Cardiac muscle cell (in vitro differentiated cells and primary cell): ENCODE data around the gene PIP5K1C. TPM values are rescaled to one million over a fixed set of nuclear protein-coding genes. Genes with fewer than 3 reads are reported as not detected.

Experiments
- DNase-seq, 2 donors: peaks; one replicate each; pipeline versions ENCODE4 v3.0.0 to v3.0.0-alpha.2; 2010 to 2017; ENCODE audit warnings: low read depth in 1 of 2, low spot score in 1 of 2
- H3K27ac ChIP-seq: fragments of 200-600 bp; sonication (generic); 2 replicates; pipeline ENCODE4 v1.5.1; 2016
- H3K27me3 ChIP-seq: fragments of 200-600 bp; sonication (generic); 2 replicates; pipeline ENCODE4 v1.6.0; 2016; ENCODE audit warnings: control low read depth
- H3K36me3 ChIP-seq: fragments of 200-600 bp; sonication (generic); 2 replicates; pipeline ENCODE4 v1.5.1; 2016; ENCODE audit warnings: control low read depth
- H3K4me1 ChIP-seq: fragments of 200-600 bp; sonication (generic); 2 replicates; pipeline ENCODE4 v1.8.1; 2017; ENCODE audit warnings: low read depth, mild to moderate bottlenecking, mixed run types
- H3K4me3 ChIP-seq: fragments of 200-600 bp; sonication (generic); 2 replicates; pipeline ENCODE4 v1.5.1; 2016; ENCODE audit warnings: mild to moderate bottlenecking
- H3K9me3 ChIP-seq: fragments of 200-600 bp; sonication (generic); 2 replicates; pipeline ENCODE4 v1.5.1; 2017; ENCODE audit warnings: low read depth, mild to moderate bottlenecking, control low read depth
- polyA plus RNA-seq: library from polyadenylated mRNA; unstranded; fragments of >200 nt; fragmentation: Nextera tagmentation; extraction: Ambion mirVana; gene quantifications from 2 replicates; pipeline ENCODE4 v1.2.1, GENCODE V29; 2016
- total RNA-seq: library from RNA; depleted of rRNA; stranded (reverse); fragments of >200 nt; gene quantifications from 2 replicates; pipeline ENCODE4 v1.2.3, GENCODE V29; 2016
- TF ChIP-seq, protein P1 (sequence below): IDR thresholded peaks from 2 replicates; pipeline ENCODE4 v1.5.1; 2012; ENCODE audit warnings: low read depth, mild to moderate bottlenecking, low read length

PIP5K1C gene
- total and polyA plus RNA-seq, 2 experiments from 2014 or later: 21.0 to 28.4 TPM

GRCh38 chr19:3721131-3721886, 21.0 kb upstream of the PIP5K1C start:
- H3K4me3 ChIP-seq: peak overlapping the region; percentile 21
- DNase-seq: peak; percentile 90 to 93
- H3K36me3 ChIP-seq: no peaks in the 10 kb centered on the region

DNA sequence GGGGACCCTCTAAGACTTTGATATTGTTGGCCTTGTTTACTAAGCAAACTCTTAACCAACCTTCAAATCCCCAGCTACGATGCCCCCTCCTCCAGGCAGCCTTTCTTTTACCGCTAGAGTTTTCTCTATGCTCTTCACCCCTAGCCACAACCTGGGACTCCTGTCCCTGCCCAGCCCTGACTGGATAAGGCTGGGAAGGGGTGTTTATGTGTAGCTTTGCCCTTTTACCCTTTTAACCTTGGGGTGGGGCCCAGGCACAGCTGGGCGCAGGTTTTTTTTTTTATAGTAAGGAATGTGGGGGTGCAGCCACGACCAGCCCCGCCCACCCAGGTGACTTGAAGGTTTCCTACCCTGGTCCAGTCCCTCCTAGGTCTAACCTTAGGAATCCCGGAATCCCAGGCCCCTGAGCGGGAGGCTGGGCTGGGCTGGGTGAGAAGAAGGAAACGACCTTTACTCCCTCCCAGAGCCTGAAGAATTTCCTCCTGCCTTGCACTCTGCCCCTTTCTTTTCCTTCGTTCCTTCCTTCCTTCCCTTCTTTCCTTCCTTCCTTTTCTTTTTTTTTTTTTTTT, 20.2 kb upstream of the PIP5K1C start:
- H3K4me3 ChIP-seq: no peak overlapping the region
- H3K27me3 ChIP-seq: peaks cover 19% of the 10 kb centered on the region
- H3K27ac ChIP-seq: no peak overlapping the region
- DNase-seq: no peak
- H3K36me3 ChIP-seq: no peaks in the 10 kb centered on the region
- TF ChIP-seq, protein P1, sequence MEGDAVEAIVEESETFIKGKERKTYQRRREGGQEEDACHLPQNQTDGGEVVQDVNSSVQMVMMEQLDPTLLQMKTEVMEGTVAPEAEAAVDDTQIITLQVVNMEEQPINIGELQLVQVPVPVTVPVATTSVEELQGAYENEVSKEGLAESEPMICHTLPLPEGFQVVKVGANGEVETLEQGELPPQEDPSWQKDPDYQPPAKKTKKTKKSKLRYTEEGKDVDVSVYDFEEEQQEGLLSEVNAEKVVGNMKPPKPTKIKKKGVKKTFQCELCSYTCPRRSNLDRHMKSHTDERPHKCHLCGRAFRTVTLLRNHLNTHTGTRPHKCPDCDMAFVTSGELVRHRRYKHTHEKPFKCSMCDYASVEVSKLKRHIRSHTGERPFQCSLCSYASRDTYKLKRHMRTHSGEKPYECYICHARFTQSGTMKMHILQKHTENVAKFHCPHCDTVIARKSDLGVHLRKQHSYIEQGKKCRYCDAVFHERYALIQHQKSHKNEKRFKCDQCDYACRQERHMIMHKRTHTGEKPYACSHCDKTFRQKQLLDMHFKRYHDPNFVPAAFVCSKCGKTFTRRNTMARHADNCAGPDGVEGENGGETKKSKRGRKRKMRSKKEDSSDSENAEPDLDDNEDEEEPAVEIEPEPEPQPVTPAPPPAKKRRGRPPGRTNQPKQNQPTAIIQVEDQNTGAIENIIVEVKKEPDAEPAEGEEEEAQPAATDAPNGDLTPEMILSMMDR: no peak
- no peaks in the 10 kb centered on the region for H3K4me1 ChIP-seq
- H3K9me3 ChIP-seq: no peaks in the 10 kb centered on the region

More at GRCh38 chr19:3721131-3721886, 21.0 kb upstream of the PIP5K1C start:
- Histone ChIP-seq H3K4me1 (no peaks in the 10 kb centered on the region), H3K27ac (no peak overlapping the region), H3K9me3 (no peaks in the 10 kb centered on the region), H3K27me3 (peaks cover 22% of the 10 kb centered on the region)
- TF ChIP-seq, protein P1: no peak

DNA sequence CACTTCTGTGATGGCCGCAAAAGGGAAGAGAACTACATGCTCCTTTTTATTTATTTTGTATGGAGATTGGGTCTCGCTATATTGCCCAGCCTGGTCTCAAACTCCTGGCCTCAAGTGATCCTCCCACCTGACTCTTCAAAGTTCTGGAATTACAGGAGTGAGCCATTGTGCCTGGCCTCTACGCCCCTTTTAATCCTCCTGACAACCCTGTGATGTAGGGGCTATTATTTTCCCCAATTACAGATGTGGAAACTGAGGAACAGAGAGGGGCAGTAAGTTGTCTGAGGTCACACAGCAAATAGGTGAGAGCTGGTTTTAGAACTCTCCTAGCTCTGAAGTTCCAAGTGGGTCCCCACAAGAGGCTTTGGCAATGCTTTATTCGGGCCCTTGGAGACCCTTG, 19.6 kb upstream of the PIP5K1C start:
- H3K27ac ChIP-seq: no peak overlapping the region
- H3K4me3 ChIP-seq: no peak overlapping the region
- no peaks in the 10 kb centered on the region for H3K36me3 ChIP-seq
- H3K9me3 ChIP-seq: no peaks in the 10 kb centered on the region
- H3K27me3 ChIP-seq: peaks cover 19% of the 10 kb centered on the region
- DNase-seq: no peak
- TF ChIP-seq, protein P1: no peak
- H3K4me1 ChIP-seq: no peaks in the 10 kb centered on the region

DNA sequence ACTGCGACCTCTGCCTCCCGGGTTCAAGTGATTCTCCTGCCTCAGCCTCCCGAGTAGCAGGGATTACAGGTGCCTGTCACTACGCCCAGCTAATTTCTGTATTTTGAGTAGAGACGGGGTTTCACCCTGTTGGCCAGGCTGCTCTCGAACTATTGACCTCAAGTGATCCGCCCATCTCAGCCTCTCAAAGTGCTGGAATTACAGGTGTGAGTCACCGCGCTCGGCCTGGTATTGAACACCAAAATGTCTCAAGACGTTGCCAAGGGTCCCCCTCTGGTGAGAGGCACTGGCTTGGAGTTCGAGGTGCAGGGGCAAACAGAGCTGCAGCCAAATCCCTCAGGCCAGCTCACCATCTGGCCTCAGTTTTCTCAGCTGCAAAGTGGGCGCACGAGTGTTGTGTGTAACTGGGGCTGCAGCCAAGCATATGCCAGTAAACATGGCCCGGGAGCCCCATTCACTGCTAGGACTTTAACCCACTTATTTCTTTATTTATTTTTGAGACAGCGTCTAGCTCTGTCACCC, 15.9 kb upstream of the PIP5K1C start:
- TF ChIP-seq, protein P1: no peak
- no peaks in the 10 kb centered on the region for H3K9me3 ChIP-seq
- no peak for DNase-seq
- H3K4me3 ChIP-seq: no peak overlapping the region
- no peaks in the 10 kb centered on the region for H3K4me1 ChIP-seq
- H3K27ac ChIP-seq: no peak overlapping the region
- no peaks in the 10 kb centered on the region for H3K27me3 ChIP-seq
- H3K36me3 ChIP-seq: no peaks in the 10 kb centered on the region

- no peak for DNase-seq
- TF ChIP-seq, protein P1: no peak
These were observed 12.7 kb upstream of the PIP5K1C start for GRCh38 chr19:3712663-3713611.

More at GRCh38 chr19:3712663-3713611, 12.7 kb upstream of the PIP5K1C start:
- no peaks in the 10 kb centered on the region for H3K9me3 ChIP-seq
- H3K4me1 ChIP-seq: no peaks in the 10 kb centered on the region
- H3K27me3 ChIP-seq: no peaks in the 10 kb centered on the region
- H3K27ac ChIP-seq: no peak overlapping the region
- H3K4me3 ChIP-seq: no peak overlapping the region
- no peaks in the 10 kb centered on the region for H3K36me3 ChIP-seq
